Liver (tissue), 9 donors: ENCODE results near the gene TECTA. TPM values are rescaled to one million over a fixed set of nuclear protein-coding genes. Genes with fewer than 3 reads are reported as not detected.

Source experiments
- DNase-seq: peaks from one replicate; pipeline ENCODE4 v3.0.0-alpha.2; 2017; ENCODE audit warnings: low spot score
- H3K27ac ChIP-seq, 2 donors: one replicate each; pipeline ENCODE4 v1.7.0; 2013; ENCODE audit warnings: inconsistent platforms in 2 of 2, low read length in 2 of 2, control low read depth in 1 of 2, low read depth in 1 of 2, mild to moderate bottlenecking in 1 of 2
- H3K27me3 ChIP-seq, 4 donors: one replicate each; pipeline versions ENCODE4 v1.6.1 to v1.7.0; 2013; ENCODE audit warnings: low read length in 3 of 4, inconsistent platforms in 1 of 4, mild to moderate bottlenecking in 1 of 4, moderate library complexity in 1 of 4; ENCODE audit not compliant: control insufficient read depth in 4 of 4, insufficient read depth in 4 of 4
- H3K36me3 ChIP-seq, 4 donors: one replicate each; pipeline versions ENCODE4 v1.6.1 to v1.7.0; 2013; ENCODE audit warnings: low read length in 3 of 4, mild to moderate bottlenecking in 3 of 4, low read depth in 1 of 4, moderate library complexity in 1 of 4; ENCODE audit not compliant: control insufficient read depth in 4 of 4, insufficient read depth in 3 of 4
- H3K4me1 ChIP-seq, 4 donors: one replicate each; pipeline versions ENCODE4 v1.6.1 to v1.7.0; 2013; ENCODE audit warnings: low read length in 3 of 4, mild to moderate bottlenecking in 3 of 4, moderate library complexity in 1 of 4; ENCODE audit not compliant: control insufficient read depth in 4 of 4, insufficient read depth in 4 of 4
- H3K4me3 ChIP-seq, 3 donors: one replicate each; pipeline versions ENCODE4 v1.6.1 to v1.7.0; 2013; ENCODE audit warnings: low read length in 3 of 3, control low read depth in 1 of 3, low read depth in 1 of 3, mild to moderate bottlenecking in 1 of 3
- H3K9ac ChIP-seq, 2 donors: one replicate each; pipeline ENCODE4 v1.7.0; 2013; ENCODE audit warnings: low read length in 2 of 2, mild to moderate bottlenecking in 2 of 2, moderate library complexity in 2 of 2, control low read depth in 1 of 2, low read depth in 1 of 2
- H3K9me3 ChIP-seq, 4 donors: one replicate each; pipeline versions ENCODE4 v1.6.1 to v1.7.0; 2013; ENCODE audit warnings: low read length in 3 of 4; ENCODE audit not compliant: control insufficient read depth in 4 of 4
- CTCF ChIP-seq: fragments of 150-350 bp; IDR thresholded peaks from 2 replicates; pipeline ENCODE4 v1.5.1; 2017; ENCODE audit warnings: improper control_type of control experiment, low read depth, low read length; ENCODE audit not compliant: missing input control
- EGR1 ChIP-seq, 2 donors: IDR thresholded peaks; 2 replicates each; pipeline ENCODE4 v1.6.1; 2016 to 2018; ENCODE audit warnings: antibody characterized with exemption in 2 of 2, low read depth in 2 of 2
- FOXA1 ChIP-seq: IDR thresholded peaks from 2 replicates; pipeline ENCODE4 v1.6.1; 2016; ENCODE audit warnings: antibody characterized with exemption
- FOXA2 ChIP-seq: IDR thresholded peaks from 2 replicates; pipeline ENCODE4 v1.6.1; 2016; ENCODE audit warnings: antibody characterized with exemption
- GABPA ChIP-seq, 2 donors: IDR thresholded peaks in 1 of 2; conservative IDR thresholded peaks in 1 of 2; 2 replicates each; pipeline ENCODE4 v1.6.1; 2016; ENCODE audit warnings: antibody characterized with exemption in 2 of 2, mild to moderate bottlenecking in 1 of 2, moderate library complexity in 1 of 2
- HNF4A ChIP-seq, 2 donors: conservative IDR thresholded peaks; 2 replicates each; pipeline ENCODE4 v1.6.1; 2016; ENCODE audit warnings: antibody characterized with exemption in 2 of 2, mild to moderate bottlenecking in 2 of 2
- HNF4G ChIP-seq: IDR thresholded peaks from 2 replicates; pipeline ENCODE4 v1.6.1; 2016; ENCODE audit warnings: antibody characterized with exemption
- JUND ChIP-seq, 2 donors: IDR thresholded peaks; 2 replicates each; pipeline ENCODE4 v1.6.1; 2016; ENCODE audit warnings: antibody characterized with exemption in 2 of 2
- MAX ChIP-seq: IDR thresholded peaks from 2 replicates; pipeline ENCODE4 v1.6.1; 2016; ENCODE audit warnings: antibody characterized with exemption
- NR2F2 ChIP-seq: IDR thresholded peaks from 2 replicates; pipeline ENCODE4 v1.6.1; 2016; ENCODE audit warnings: antibody characterized with exemption
- RAD21 ChIP-seq, 2 donors: IDR thresholded peaks; 2 replicates each; pipeline ENCODE4 v1.6.1; 2016; ENCODE audit warnings: antibody characterized with exemption in 2 of 2, mild to moderate bottlenecking in 2 of 2
- RXRA ChIP-seq, 2 donors: IDR thresholded peaks; 2 replicates each; pipeline ENCODE4 v1.6.1; 2017 to 2018; ENCODE audit warnings: antibody characterized with exemption in 2 of 2, mild to moderate bottlenecking in 1 of 2
- SP1 ChIP-seq: IDR thresholded peaks from 2 replicates; pipeline ENCODE4 v1.6.1; 2018; ENCODE audit warnings: antibody characterized with exemption, mild to moderate bottlenecking
- TAF1 ChIP-seq: conservative IDR thresholded peaks from 2 replicates; pipeline ENCODE4 v1.6.1; 2016; ENCODE audit warnings: antibody characterized with exemption, mild to moderate bottlenecking
- YY1 ChIP-seq: IDR thresholded peaks from 2 replicates; pipeline ENCODE4 v1.6.1; 2016; ENCODE audit warnings: antibody characterized with exemption, mild to moderate bottlenecking
- ZBTB33 ChIP-seq: IDR thresholded peaks from 2 replicates; pipeline ENCODE4 v1.6.1; 2016; ENCODE audit warnings: antibody characterized with exemption
- WGBS: extraction: QIAGEN DNeasy Blood & Tissue Kit; methylation state at CpG from one replicate; pipeline ENCODE4 v1.1.7; 2013; 5-methylcytosine and 5-hydroxymethylcytosine counted together
- polyA plus RNA-seq, 2 donors: library from polyadenylated mRNA; stranded (reverse) in 1 of 2; unstranded in 1 of 2; fragments of 200-250 nt in 1 of 2; fragments of >200 nt in 1 of 2; fragmentation: Nextera tagmentation in 1 of 2; extraction: Ambion mirVana in 1 of 2; gene quantifications; one replicate each; pipeline versions ENCODE4 v1.2.1 to v1.2.3, GENCODE V29; 2013 to 2015
- total RNA-seq, 2 donors: library from RNA; depleted of rRNA; stranded (reverse); fragments of >200 nt; gene quantifications; one replicate each; pipeline ENCODE4 v1.2.3, GENCODE V29; 2014
- donor health status: healthy.
- donor health status: healthy.
- donor health status: healthy.
- donor health status: healthy.
- donor health status: healthy.

Gene TECTA
- total and polyA plus RNA-seq, 4 donors, result 0.46 to 2.4 (median 0.73) TPM

GRCh38 chr11:121067962-121068647 is 32.9 kb upstream of the TECTA start:
- Histone ChIP-seq H3K4me1 (peaks cover 6 to 20% (median 17%) of the 10 kb centered on the region in 4 donors), H3K27me3 (no peaks in the 10 kb centered on the region), H3K9me3 (no peaks in the 10 kb centered on the region), H3K9ac (peak overlapping the region in 1 of 2 donors; percentile 56), H3K4me3 (no peak overlapping the region), H3K36me3 (peaks cover 0 to 3% (median under 1%) of the 10 kb centered on the region in 4 donors), H3K27ac (peak overlapping the region; percentile 52 to 71)
- DNase-seq, result no peak
- WGBS, result 81% methylated on average over 6 of the region's 6 CpGs
- TF ChIP-seq CTCF (no peak), YY1 (no peak), SP1 (no peak)

- no peak overlapping the region for H3K27ac ChIP-seq
- WGBS, result 84% methylated on average over 6 of the region's 6 CpGs
- peaks cover 6 to 20% (median 17%) of the 10 kb centered on the region in 4 donors for H3K4me1 ChIP-seq
- H3K9ac ChIP-seq, result no peak overlapping the region
- TF ChIP-seq HNF4A (conservative IDR thresholded peaks at IDR 0.05) (peak in 1 of 2 donors; percentile 16), TAF1 (no peak), ZBTB33 (no peak), HNF4G (no peak), JUND (IDR thresholded peaks at IDR 0.05) (no peak), MAX (no peak), SP1 (peak; percentile 8), FOXA1 (no peak)
- no peaks in the 10 kb centered on the region for H3K9me3 ChIP-seq
- H3K27me3 ChIP-seq, result no peaks in the 10 kb centered on the region
- peaks cover 0 to 3% (median under 1%) of the 10 kb centered on the region in 4 donors for H3K36me3 ChIP-seq
- DNase-seq, result no peak
- H3K4me3 ChIP-seq, result no peak overlapping the region
These were observed 32.3 kb upstream of the TECTA start for GRCh38 chr11:121068787-121069186.

- Histone ChIP-seq H3K27me3 (no peaks in the 10 kb centered on the region), H3K9ac (no peak overlapping the region), H3K4me1 (peaks cover 6 to 20% (median 17%) of the 10 kb centered on the region in 4 donors), H3K4me3 (no peak overlapping the region), H3K9me3 (no peaks in the 10 kb centered on the region), H3K27ac (no peak overlapping the region), H3K36me3 (peaks cover 0 to 5% (median 0%) of the 10 kb centered on the region in 4 donors)
- no peak for DNase-seq
- 83% methylated on average over 2 of the region's 2 CpGs for WGBS
- TF ChIP-seq NR2F2 (no peak), RAD21 (IDR thresholded peaks at IDR 0.05) (no peak), HNF4A (conservative IDR thresholded peaks at IDR 0.05) (no peak), HNF4G (no peak), FOXA2 (no peak), ZBTB33 (no peak), MAX (no peak), JUND (IDR thresholded peaks at IDR 0.05) (no peak), RXRA (IDR thresholded peaks at IDR 0.05) (no peak), GABPA (IDR thresholded peaks at IDR 0.05 in 1 of 2, conservative IDR thresholded peaks at IDR 0.05 in 1 of 2) (no peak), SP1 (no peak), TAF1 (no peak), EGR1 (IDR thresholded peaks at IDR 0.05; ENCODE audit: low read depth in 2 of 2) (no peak), YY1 (no peak)
These were observed 29.8 kb upstream of the TECTA start for GRCh38 chr11:121070951-121071845.
